ENCODE results near the gene CNOT3.
"Not testable (repeated sequence)": the region's sequence is repeated elsewhere in the genome, so short reads cannot be mapped to it uniquely, and the experiment has no call there.

DNA sequence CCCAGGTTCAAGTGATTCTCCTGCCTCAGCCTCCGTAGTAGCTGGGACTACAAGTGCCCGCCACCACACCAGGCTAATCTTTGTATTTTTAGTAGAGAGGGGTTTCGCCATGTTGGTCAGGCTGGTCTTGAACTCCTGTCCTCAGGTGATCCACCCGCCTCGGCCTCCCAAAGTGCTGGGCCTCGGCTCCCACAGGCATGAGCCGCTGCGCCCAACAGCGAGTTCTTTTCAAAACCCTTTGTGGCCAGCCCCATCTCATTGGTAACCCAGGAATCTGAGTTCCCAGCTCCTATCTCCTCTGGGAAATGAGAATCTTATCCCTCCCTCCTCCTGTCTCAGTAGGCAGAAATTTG lies 37.7 kb upstream of the CNOT3 start:
- not testable (repeated sequence) for TF ChIP-seq POLR2A (IDR thresholded peaks at IDR 0.05)
- TF ChIP-seq, protein P1, sequence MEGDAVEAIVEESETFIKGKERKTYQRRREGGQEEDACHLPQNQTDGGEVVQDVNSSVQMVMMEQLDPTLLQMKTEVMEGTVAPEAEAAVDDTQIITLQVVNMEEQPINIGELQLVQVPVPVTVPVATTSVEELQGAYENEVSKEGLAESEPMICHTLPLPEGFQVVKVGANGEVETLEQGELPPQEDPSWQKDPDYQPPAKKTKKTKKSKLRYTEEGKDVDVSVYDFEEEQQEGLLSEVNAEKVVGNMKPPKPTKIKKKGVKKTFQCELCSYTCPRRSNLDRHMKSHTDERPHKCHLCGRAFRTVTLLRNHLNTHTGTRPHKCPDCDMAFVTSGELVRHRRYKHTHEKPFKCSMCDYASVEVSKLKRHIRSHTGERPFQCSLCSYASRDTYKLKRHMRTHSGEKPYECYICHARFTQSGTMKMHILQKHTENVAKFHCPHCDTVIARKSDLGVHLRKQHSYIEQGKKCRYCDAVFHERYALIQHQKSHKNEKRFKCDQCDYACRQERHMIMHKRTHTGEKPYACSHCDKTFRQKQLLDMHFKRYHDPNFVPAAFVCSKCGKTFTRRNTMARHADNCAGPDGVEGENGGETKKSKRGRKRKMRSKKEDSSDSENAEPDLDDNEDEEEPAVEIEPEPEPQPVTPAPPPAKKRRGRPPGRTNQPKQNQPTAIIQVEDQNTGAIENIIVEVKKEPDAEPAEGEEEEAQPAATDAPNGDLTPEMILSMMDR (IDR thresholded peaks at IDR 0.05): not testable (repeated sequence)
